ENCODE data around the gene TMEM37. TPM values are rescaled to one million over a fixed set of nuclear protein-coding genes. Genes with fewer than 3 reads are reported as not detected.

The TMEM37 gene
- polyA plus RNA-seq, 1 donor from 2014 or later = not detected

GRCh38 chr2:119469131-119469530 lies 37.5 kb downstream of the TMEM37 start:
- Histone ChIP-seq H3K9me3 (ENCODE audit: low read length) (no peaks in the 10 kb centered on the region), H3K4me3 (ENCODE audit: low read length) (no peak overlapping the region), H3K79me2 (replicated peaks; ENCODE audit: insufficient read depth, low read length) (no peaks in the 10 kb centered on the region), H4K20me1 (ENCODE audit: insufficient read depth) (no peaks in the 10 kb centered on the region), H3K9me2 (ENCODE audit: insufficient read depth, low read length) (no peaks in the 10 kb centered on the region), H3F3A (ENCODE audit: insufficient read depth, low read length, poor library complexity, severe bottlenecking) (no peaks in the 10 kb centered on the region), H2AFZ (ENCODE audit: low read depth, low read length) (no peak overlapping the region), H3K36me3 (ENCODE audit: insufficient read depth, low read length) (no peaks in the 10 kb centered on the region), H3K27me3 (ENCODE audit: insufficient read depth, low read depth, low read length) (no peaks in the 10 kb centered on the region), H3K27ac (ENCODE audit: low read length) (no peak overlapping the region), H3K4me2 (ENCODE audit: low read length) (no peak overlapping the region), H3K9ac (ENCODE audit: low read length) (no peak overlapping the region)
- no peak for TF ChIP-seq EP300 (conservative IDR thresholded peaks at IDR 0.05; ENCODE audit: poor library complexity, severe bottlenecking)
- no peak for TF ChIP-seq POLR2AphosphoS5 (IDR thresholded peaks at IDR 0.05)

GRCh38 chr2:119469661-119470297 lies 38.1 kb downstream of the TMEM37 start:
- H3F3A ChIP-seq (ENCODE audit: insufficient read depth, low read length, poor library complexity, severe bottlenecking) = no peaks in the 10 kb centered on the region
- no peak overlapping the region for H3K27ac ChIP-seq (ENCODE audit: low read length)
- no peaks in the 10 kb centered on the region for H3K9me2 ChIP-seq (ENCODE audit: insufficient read depth, low read length)
- H3K4me2 ChIP-seq (ENCODE audit: low read length) = no peak overlapping the region
- no peaks in the 10 kb centered on the region for H3K27me3 ChIP-seq (ENCODE audit: insufficient read depth, low read depth, low read length)
- H3K9me3 ChIP-seq (ENCODE audit: low read length) = no peaks in the 10 kb centered on the region
- H2AFZ ChIP-seq (ENCODE audit: low read depth, low read length) = no peak overlapping the region
- H3K4me3 ChIP-seq (ENCODE audit: low read length) = no peak overlapping the region
- no peaks in the 10 kb centered on the region for H3K36me3 ChIP-seq (ENCODE audit: insufficient read depth, low read length)
- no peak overlapping the region for H3K9ac ChIP-seq (ENCODE audit: low read length)
- no peaks in the 10 kb centered on the region for H4K20me1 ChIP-seq (ENCODE audit: insufficient read depth)
- TF ChIP-seq REST (IDR thresholded peaks at IDR 0.05; ENCODE audit: borderline replicate concordance) = no peak
- TF ChIP-seq EP300 (conservative IDR thresholded peaks at IDR 0.05; ENCODE audit: poor library complexity, severe bottlenecking) = no peak
- no peak for TF ChIP-seq SMC3 (conservative IDR thresholded peaks at IDR 0.05; ENCODE audit: poor library complexity)
- no peak for TF ChIP-seq MXI1 (conservative IDR thresholded peaks at IDR 0.05; ENCODE audit: poor library complexity, severe bottlenecking)
- TF ChIP-seq EZH2 (IDR thresholded peaks at IDR 0.05; ENCODE audit: borderline replicate concordance, insufficient read depth, low read length, poor library complexity, severe bottlenecking) = no peak
- H3K79me2 ChIP-seq (replicated peaks; ENCODE audit: insufficient read depth, low read length) = no peaks in the 10 kb centered on the region

- H4K20me1 ChIP-seq (ENCODE audit: insufficient read depth) = no peaks in the 10 kb centered on the region
- no peak overlapping the region for H3K4me2 ChIP-seq (ENCODE audit: low read length)
- no peaks in the 10 kb centered on the region for H3K36me3 ChIP-seq (ENCODE audit: insufficient read depth, low read length)
- H3K79me2 ChIP-seq (replicated peaks; ENCODE audit: insufficient read depth, low read length) = no peaks in the 10 kb centered on the region
- H3K4me3 ChIP-seq (ENCODE audit: low read length) = no peak overlapping the region
- TF ChIP-seq RAD21 (conservative IDR thresholded peaks at IDR 0.05) (no peak), EP300 (conservative IDR thresholded peaks at IDR 0.05; ENCODE audit: poor library complexity, severe bottlenecking) (no peak), REST (IDR thresholded peaks at IDR 0.05; ENCODE audit: borderline replicate concordance) (no peak), POLR2AphosphoS5 (IDR thresholded peaks at IDR 0.05) (no peak), TAF1 (IDR thresholded peaks at IDR 0.05; ENCODE audit: low read depth) (no peak), MXI1 (conservative IDR thresholded peaks at IDR 0.05; ENCODE audit: poor library complexity, severe bottlenecking) (no peak), CTCF (IDR thresholded peaks at IDR 0.05; ENCODE audit: poor library complexity, severe bottlenecking) (no peak), EZH2 (IDR thresholded peaks at IDR 0.05; ENCODE audit: borderline replicate concordance, insufficient read depth, low read length, poor library complexity, severe bottlenecking) (no peak), SMC3 (conservative IDR thresholded peaks at IDR 0.05; ENCODE audit: poor library complexity) (no peak)
- no peaks in the 10 kb centered on the region for H3K9me3 ChIP-seq (ENCODE audit: low read length)
- no peak overlapping the region for H3K27ac ChIP-seq (ENCODE audit: low read length)
- no peak overlapping the region for H2AFZ ChIP-seq (ENCODE audit: low read depth, low read length)
- H3K9ac ChIP-seq (ENCODE audit: low read length) = no peak overlapping the region
- no peaks in the 10 kb centered on the region for H3K27me3 ChIP-seq (ENCODE audit: insufficient read depth, low read depth, low read length)
- H3K9me2 ChIP-seq (ENCODE audit: insufficient read depth, low read length) = no peaks in the 10 kb centered on the region
- no peaks in the 10 kb centered on the region for H3F3A ChIP-seq (ENCODE audit: insufficient read depth, low read length, poor library complexity, severe bottlenecking)
Measured at GRCh38 chr2:119472749-119473148, 41.1 kb downstream of the TMEM37 start.

All from neural cell (in vitro differentiated cells).